ENCODE measurements around the gene SOAT2. TPM values are rescaled to one million over a fixed set of nuclear protein-coding genes. Genes with fewer than 3 reads are reported as not detected.
A peak's percentile ranks its signal among the peaks of the same experiment; 100 is the strongest.

Gene SOAT2, protein sequence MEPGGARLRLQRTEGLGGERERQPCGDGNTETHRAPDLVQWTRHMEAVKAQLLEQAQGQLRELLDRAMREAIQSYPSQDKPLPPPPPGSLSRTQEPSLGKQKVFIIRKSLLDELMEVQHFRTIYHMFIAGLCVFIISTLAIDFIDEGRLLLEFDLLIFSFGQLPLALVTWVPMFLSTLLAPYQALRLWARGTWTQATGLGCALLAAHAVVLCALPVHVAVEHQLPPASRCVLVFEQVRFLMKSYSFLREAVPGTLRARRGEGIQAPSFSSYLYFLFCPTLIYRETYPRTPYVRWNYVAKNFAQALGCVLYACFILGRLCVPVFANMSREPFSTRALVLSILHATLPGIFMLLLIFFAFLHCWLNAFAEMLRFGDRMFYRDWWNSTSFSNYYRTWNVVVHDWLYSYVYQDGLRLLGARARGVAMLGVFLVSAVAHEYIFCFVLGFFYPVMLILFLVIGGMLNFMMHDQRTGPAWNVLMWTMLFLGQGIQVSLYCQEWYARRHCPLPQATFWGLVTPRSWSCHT
- not detected for polyA plus RNA-seq (2012; ENCODE audit: missing spikeins)

- FAIRE-seq, result no peak
- no peak for TF ChIP-seq POLR2A (IDR thresholded peaks at IDR 0.05; ENCODE audit: low read depth, low read length)
Observed at GRCh38 chr12:53102883-53103807, at the start of gene SOAT2. Gene SOAT2, plus strand, starts transcription at chr12:53103486. Its CDS starts 92 bp downstream, at chr12:53103578.

DNA sequence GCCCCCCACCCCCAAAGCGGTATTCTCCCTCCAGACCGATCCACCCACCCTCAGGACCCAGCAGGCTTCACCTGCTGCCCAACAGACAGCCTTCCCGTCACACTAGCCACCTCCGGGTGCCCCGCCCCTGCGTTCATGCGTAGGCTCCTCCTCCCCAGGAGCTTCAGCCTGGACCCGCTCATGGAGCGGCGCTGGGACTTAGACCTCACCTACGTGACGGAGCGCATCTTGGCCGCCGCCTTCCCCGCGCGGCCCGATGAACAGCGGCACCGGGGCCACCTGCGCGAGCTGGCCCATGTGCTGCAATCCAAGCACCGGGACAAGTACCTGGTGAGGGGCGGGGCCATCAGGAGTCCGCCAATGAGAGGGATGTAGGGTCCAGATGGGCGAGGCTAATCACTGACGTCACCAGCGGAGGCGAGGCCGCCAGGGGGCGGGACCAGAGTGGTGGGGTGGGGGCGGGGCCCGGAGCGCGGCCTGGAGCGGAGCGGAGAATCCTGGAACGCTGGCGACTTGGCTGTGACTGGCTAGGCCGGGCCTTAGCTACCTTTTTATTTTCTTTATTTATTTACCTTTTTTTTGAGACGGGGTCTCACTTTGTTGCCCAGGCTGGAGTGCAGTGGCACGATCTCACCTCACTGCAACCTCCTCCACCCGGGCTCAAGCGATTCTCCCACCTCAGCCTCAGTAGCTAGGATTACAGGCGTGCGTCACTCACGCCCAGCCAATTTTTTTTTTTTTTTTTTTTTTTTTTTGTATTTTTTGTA, 49.0 kb upstream of the SOAT2 start:
- peak; percentile 98 for FAIRE-seq
- DNase-seq (ENCODE audit: insufficient read length), result peak; percentile 93
- TF ChIP-seq POLR2A (IDR thresholded peaks at IDR 0.05; ENCODE audit: low read depth, low read length), result peak; percentile 32; the same call in 1 of the 2 replicates
- no peak for TF ChIP-seq POLR2AphosphoS5 (IDR thresholded peaks at IDR 0.05; ENCODE audit: low read depth, low read length)

More at GRCh38 chr12:53102883-53103807, at the start of gene SOAT2:
- no peak for DNase-seq (ENCODE audit: insufficient read length)

GRCh38 chr12:53055471-53056266, 47.6 kb upstream of the SOAT2 start:
- DNase-seq (ENCODE audit: insufficient read length), result no peak

DNA sequence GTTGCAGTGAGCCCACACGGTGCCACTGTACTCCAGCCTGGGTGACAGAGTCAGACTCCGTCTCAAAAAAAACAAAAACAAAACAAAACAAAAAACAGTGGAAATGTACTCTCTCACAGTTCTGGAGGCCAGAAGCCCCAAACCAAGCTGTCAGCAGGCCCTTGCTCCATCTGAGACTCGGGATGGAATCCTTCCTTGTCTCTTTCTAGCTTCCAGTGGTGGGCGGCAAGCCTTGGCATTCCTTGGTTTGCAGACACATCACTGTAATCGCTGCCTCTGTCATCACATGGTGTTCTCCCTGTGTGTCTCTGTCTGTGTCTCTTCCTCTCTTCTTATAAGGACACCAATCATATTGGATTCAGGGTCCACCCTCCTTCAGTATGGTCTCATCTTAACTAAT, 47.0 kb upstream of the SOAT2 start:
- FAIRE-seq (no peak), DNase-seq (ENCODE audit: insufficient read length) (no peak)

More at GRCh38 chr12:53055471-53056266, 47.6 kb upstream of the SOAT2 start:
- FAIRE-seq, result no peak
- TF ChIP-seq TAF1 (IDR thresholded peaks at IDR 0.05; ENCODE audit: borderline replicate concordance, low read depth, low read length) (no peak), POLR2AphosphoS5 (IDR thresholded peaks at IDR 0.05; ENCODE audit: low read depth, low read length) (no peak), POLR2A (IDR thresholded peaks at IDR 0.05; ENCODE audit: low read depth, low read length) (no peak)

DNA sequence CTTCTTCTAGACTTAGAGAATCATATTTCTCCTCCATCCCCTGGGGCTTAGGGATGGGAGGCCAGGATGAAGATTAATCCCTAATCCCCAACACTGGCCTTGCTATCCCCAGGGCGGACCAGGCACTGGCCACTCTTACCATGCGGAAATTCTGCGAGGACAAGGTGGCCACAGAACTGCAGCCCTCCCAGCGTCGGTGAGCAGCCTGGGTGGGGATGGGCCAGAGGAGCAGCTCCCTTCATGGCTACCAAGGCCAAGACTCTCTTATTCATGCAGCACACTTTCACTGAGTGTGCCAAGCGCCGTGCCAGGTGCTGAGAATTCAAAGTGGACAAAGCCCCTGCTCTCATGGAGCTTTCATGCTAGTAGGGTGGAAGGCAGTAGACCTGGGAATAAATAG, 46.4 kb upstream of the SOAT2 start:
- FAIRE-seq (no peak), DNase-seq (ENCODE audit: insufficient read length) (no peak)
- no peak for TF ChIP-seq POLR2AphosphoS5 (IDR thresholded peaks at IDR 0.05; ENCODE audit: low read depth, low read length)
- TF ChIP-seq TAF1 (IDR thresholded peaks at IDR 0.05; ENCODE audit: borderline replicate concordance, low read depth, low read length), result no peak
- no peak for TF ChIP-seq POLR2A (IDR thresholded peaks at IDR 0.05; ENCODE audit: low read depth, low read length)

More for the DNA sequence above, 47.0 kb upstream of the SOAT2 start:
- TF ChIP-seq POLR2A (IDR thresholded peaks at IDR 0.05; ENCODE audit: low read depth, low read length) (no peak), POLR2AphosphoS5 (IDR thresholded peaks at IDR 0.05; ENCODE audit: low read depth, low read length) (no peak), TAF1 (IDR thresholded peaks at IDR 0.05; ENCODE audit: borderline replicate concordance, low read depth, low read length) (no peak)

- TF ChIP-seq TAF1 (IDR thresholded peaks at IDR 0.05; ENCODE audit: borderline replicate concordance, low read depth, low read length) (no peak), POLR2AphosphoS5 (IDR thresholded peaks at IDR 0.05; ENCODE audit: low read depth, low read length) (no peak), POLR2A (IDR thresholded peaks at IDR 0.05; ENCODE audit: low read depth, low read length) (no peak)
- DNase-seq (ENCODE audit: insufficient read length) (no peak), FAIRE-seq (no peak)
Observed at GRCh38 chr12:53057816-53058500, 45.3 kb upstream of the SOAT2 start.

GRCh38 chr12:53058674-53059433, 44.4 kb upstream of the SOAT2 start:
- no peak for FAIRE-seq

DNA sequence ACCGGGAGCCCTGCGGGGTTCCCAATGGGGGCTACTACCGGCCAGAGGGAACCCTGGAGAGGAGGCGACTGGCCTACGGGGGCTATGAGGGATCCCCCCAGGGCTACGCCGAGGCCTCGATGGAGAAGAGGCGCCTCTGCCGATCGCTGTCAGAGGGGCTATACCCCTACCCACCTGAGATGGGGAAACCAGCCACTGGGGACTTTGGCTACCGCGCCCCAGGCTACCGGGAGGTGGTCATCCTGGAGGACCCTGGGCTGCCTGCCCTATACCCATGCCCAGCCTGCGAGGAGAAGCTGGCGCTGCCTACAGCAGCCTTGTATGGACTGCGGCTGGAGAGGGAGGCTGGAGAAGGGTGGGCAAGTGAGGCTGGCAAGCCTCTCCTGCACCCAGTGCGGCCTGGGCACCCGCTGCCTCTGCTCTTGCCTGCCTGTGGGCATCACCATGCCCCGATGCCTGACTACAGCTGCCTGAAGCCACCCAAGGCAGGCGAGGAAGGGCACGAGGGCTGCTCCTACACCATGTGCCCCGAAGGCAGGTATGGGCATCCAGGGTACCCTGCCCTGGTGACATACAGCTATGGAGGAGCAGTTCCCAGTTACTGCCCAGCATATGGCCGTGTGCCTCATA, 43.7 kb upstream of the SOAT2 start:
- FAIRE-seq (no peak), DNase-seq (ENCODE audit: insufficient read length) (no peak)
- TF ChIP-seq POLR2AphosphoS5 (IDR thresholded peaks at IDR 0.05; ENCODE audit: low read depth, low read length) (no peak), TAF1 (IDR thresholded peaks at IDR 0.05; ENCODE audit: borderline replicate concordance, low read depth, low read length) (no peak)

More at GRCh38 chr12:53058674-53059433, 44.4 kb upstream of the SOAT2 start:
- DNase-seq (ENCODE audit: insufficient read length), result no peak
- TF ChIP-seq TAF1 (IDR thresholded peaks at IDR 0.05; ENCODE audit: borderline replicate concordance, low read depth, low read length) (no peak), POLR2AphosphoS5 (IDR thresholded peaks at IDR 0.05; ENCODE audit: low read depth, low read length) (no peak), POLR2A (IDR thresholded peaks at IDR 0.05; ENCODE audit: low read depth, low read length) (no peak)

Measured in GM12892 (cell line).